Heart left ventricle (tissue), 16 donors: ENCODE data around the gene RAD51C. TPM values are rescaled to one million over a fixed set of nuclear protein-coding genes. Genes with fewer than 3 reads are reported as not detected.
"Not testable (repeated sequence)": the region's sequence is repeated elsewhere in the genome, so short reads cannot be mapped to it uniquely, and the experiment has no call there.

Experiments used
- ATAC-seq, 4 donors: fragments of 200-7000 bp; cut with Tn5 transposase; one replicate each; pipeline ENCODE4 v1.9.1; 2020 to 2022; ENCODE audit warnings: moderate library complexity in 4 of 4, mild to moderate bottlenecking in 3 of 4, moderate number of reproducible peaks in 1 of 4
- DNase-seq, 5 donors: peaks; one replicate each; pipeline ENCODE4 v3.0.0-alpha.2; 2020
- H3K27ac ChIP-seq, 12 donors: fragments of 200-600 bp; sonication (generic) in 4 of 12; one replicate each; pipeline versions ENCODE4 v1.5.0 to v1.8.0; 2016 to 2022; ENCODE audit warnings: mild to moderate bottlenecking in 2 of 12
- H3K27me3 ChIP-seq, 9 donors: fragments of 200-600 bp; sonication (generic) in 2 of 9; one replicate each; pipeline versions ENCODE4 v1.5.1 to v1.8.0; 2016 to 2022; ENCODE audit warnings: mild to moderate bottlenecking in 3 of 9
- H3K36me3 ChIP-seq, 9 donors: fragments of 200-600 bp; sonication (generic) in 2 of 9; one replicate each; pipeline versions ENCODE4 v1.5.0 to v1.8.0; 2018 to 2022; ENCODE audit warnings: mild to moderate bottlenecking in 2 of 9
- H3K4me1 ChIP-seq, 12 donors: fragments of 200-600 bp; sonication (generic) in 4 of 12; one replicate each; pipeline versions ENCODE4 v1.5.0 to v1.8.0; 2016 to 2022; ENCODE audit warnings: mild to moderate bottlenecking in 3 of 12
- H3K4me3 ChIP-seq, 12 donors: fragments of 200-600 bp; sonication (generic) in 4 of 12; one replicate each; pipeline versions ENCODE4 v1.5.0 to v1.8.0; 2017 to 2022; ENCODE audit warnings: mild to moderate bottlenecking in 9 of 12, moderate library complexity in 4 of 12
- H3K9me3 ChIP-seq, 12 donors: fragments of 200-600 bp; sonication (generic) in 4 of 12; one replicate each; pipeline versions ENCODE4 v1.5.0 to v1.8.0; 2016 to 2022; ENCODE audit warnings: mild to moderate bottlenecking in 1 of 12
- CTCF ChIP-seq, 12 donors: fragments of 200-600 bp; sonication (generic) in 4 of 12; IDR thresholded peaks; one replicate each; pipeline versions ENCODE4 v1.5.0 to v1.8.0; 2018 to 2022; ENCODE audit warnings: antibody characterized with exemption in 12 of 12, mild to moderate bottlenecking in 5 of 12
- POLR2A ChIP-seq, 2 donors: fragments of 450-650 bp; IDR thresholded peaks; one replicate each; pipeline ENCODE4 v1.6.1; 2017; ENCODE audit warnings: antibody characterized with exemption in 2 of 2, mild to moderate bottlenecking in 2 of 2, moderate library complexity in 2 of 2
- WGBS, 4 donors: extraction: QIAGEN DNeasy Blood & Tissue Kit in 2 of 4; methylation state at CpG; one replicate each; pipeline versions ENCODE4 v1.1.5 to v1.1.7; 2013 to 2018; 5-methylcytosine and 5-hydroxymethylcytosine counted together
- intact Hi-C, 10 donors: fragments of 100-400 bp; cut with DNase I; formaldehyde crosslinking; loops; one replicate each; pipeline versions ENCODE4 v1.11.1 to v1.14.2; 2022
- polyA plus RNA-seq, 2 donors: library from polyadenylated mRNA; stranded (reverse); fragments of 200-250 nt; gene quantifications; one replicate each; pipeline ENCODE4 v1.2.3, GENCODE V29; 2013
- total RNA-seq, 9 donors: library from RNA; depleted of rRNA in 2 of 9; stranded (reverse); fragments of >200 nt in 2 of 9; fragmentation: NEBNext Ultra II Directional in 3 of 9; extraction: Animal tissue kit (Norgen Biotek cat#: 25700) in 3 of 9; gene quantifications; one replicate each; pipeline versions ENCODE4 v1.1.0 to v1.2.4, GENCODE V29; 2016 to 2023
- donor health status: ischemic (EF 13 %, LVEDD 7.1; RV severe dilation, severe dysfunction).
- donor health status: healthy with polysubstance abuse.
- donor health status: DM: no; HTN: yes; CAD: no.
- donor health status: DM: no; HTN: no; CAD: no.
- donor health status: ischemic (EF 25% LVEDD 6.9; RV normal size, moderate dysfunction).
- donor health status: ischemic (EF 25% LVEDD 5.7; RV mildly dilated, moderate dysfunction).
- donor health status: healthy.
- donor health status: DM: yes; HTN: yes; CAD: no.
- donor health status: ischemic (EF 35%, LVEDD 5.7; RV mildly dilated, moderate dysfunction).
- donor health status: nonischemic (EF 11% LVEDD 7.7; RV severe dilation, severe dysfunction).
- donor health status: DM: yes; HTN: yes; CAD: no.
- donor health status: PGD.
- donor health status: ischemic (EF 29% LVEDD 5.4; RV normal size, mild dysfunction).
- donor health status: nonischemic (EF 23%, LVEDD 6.1; RV moderate dilation, normal function).

Gene RAD51C
- total and polyA plus RNA-seq, 11 donors, result 17.1 to 48.9 (median 39.6) TPM

DNA sequence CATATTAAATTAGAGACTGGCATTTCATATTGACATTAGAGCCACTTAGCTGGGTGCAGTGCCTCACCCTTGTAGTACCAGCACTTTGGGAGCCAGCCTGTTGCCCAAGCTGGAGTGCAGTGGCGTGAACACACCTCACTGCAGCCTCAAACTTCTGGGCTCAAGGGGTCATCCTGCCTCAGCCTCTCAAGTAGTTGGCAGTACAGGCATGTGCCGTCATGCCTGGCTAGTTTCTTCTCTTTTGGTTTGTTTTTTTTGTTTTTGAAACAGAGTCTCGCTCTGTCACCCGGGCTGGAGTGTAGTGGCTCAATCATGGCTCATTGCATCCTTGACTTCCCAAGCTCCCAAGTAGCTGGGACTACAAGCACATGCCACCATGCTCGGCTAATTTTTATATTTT is 72.0 kb downstream of the RAD51C start:
- intact Hi-C loops, result no loop called here
- H3K36me3 ChIP-seq, result no peaks in the 10 kb centered on the region
- no peak for TF ChIP-seq CTCF (IDR thresholded peaks at IDR 0.05)
- no peak for TF ChIP-seq POLR2A (IDR thresholded peaks at IDR 0.05)
- H3K9me3 ChIP-seq, result no peaks in the 10 kb centered on the region
- peaks cover 0 to 31% (median 5%) of the 10 kb centered on the region in 9 donors for H3K27me3 ChIP-seq
- DNase-seq, result no peak
- no peak overlapping the region for H3K4me3 ChIP-seq
- no peaks in the 10 kb centered on the region for H3K4me1 ChIP-seq
- ATAC-seq, result no peak
- 74 to 86% (median 81%) methylated on average over 5 of the region's 5 CpGs for WGBS, 4 donors
- no peak overlapping the region for H3K27ac ChIP-seq

GRCh38 chr17:58778482-58778881 is 86.1 kb downstream of the RAD51C start:
- WGBS, 4 donors, result 70 to 78% (median 74%) methylated on average over 5 of the region's 5 CpGs
- H3K4me1 ChIP-seq, H3K27ac ChIP-seq, DNase-seq, H3K4me3 ChIP-seq, H3K27me3 ChIP-seq, intact Hi-C loops, ATAC-seq, H3K36me3 ChIP-seq, H3K9me3 ChIP-seq: not testable (repeated sequence)

DNA sequence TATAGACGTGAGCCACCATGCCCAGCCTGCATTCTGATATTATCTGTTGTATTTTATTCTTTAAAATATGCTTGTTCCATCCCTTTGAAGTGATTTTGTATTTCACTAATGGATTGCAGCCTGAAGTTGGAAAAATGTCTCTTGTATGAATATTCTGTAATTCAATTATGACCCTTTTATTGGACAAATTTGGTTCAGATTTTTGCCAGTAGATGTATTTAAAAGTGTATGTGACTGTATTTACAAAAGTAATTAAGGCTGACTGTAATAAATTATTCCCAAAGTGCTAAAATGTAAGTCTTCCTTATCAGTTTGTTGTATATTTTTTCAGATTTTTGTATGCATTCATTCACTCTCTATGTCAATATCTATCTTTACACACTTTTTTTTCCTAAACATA is 87.0 kb downstream of the RAD51C start:
- Histone ChIP-seq H3K4me1 (no peaks in the 10 kb centered on the region), H3K27ac (no peak overlapping the region), H3K4me3 (no peak overlapping the region), H3K9me3 (no peaks in the 10 kb centered on the region), H3K36me3 (no peaks in the 10 kb centered on the region), H3K27me3 (no peaks in the 10 kb centered on the region)
- intact Hi-C loops, result no loop called here
- no peak for DNase-seq
- no peak for ATAC-seq
- TF ChIP-seq POLR2A (IDR thresholded peaks at IDR 0.05) (no peak), CTCF (IDR thresholded peaks at IDR 0.05) (no peak)
- 53 to 64% (median 61%) methylated on average over 1 of the region's 1 CpG for WGBS, 4 donors

DNA sequence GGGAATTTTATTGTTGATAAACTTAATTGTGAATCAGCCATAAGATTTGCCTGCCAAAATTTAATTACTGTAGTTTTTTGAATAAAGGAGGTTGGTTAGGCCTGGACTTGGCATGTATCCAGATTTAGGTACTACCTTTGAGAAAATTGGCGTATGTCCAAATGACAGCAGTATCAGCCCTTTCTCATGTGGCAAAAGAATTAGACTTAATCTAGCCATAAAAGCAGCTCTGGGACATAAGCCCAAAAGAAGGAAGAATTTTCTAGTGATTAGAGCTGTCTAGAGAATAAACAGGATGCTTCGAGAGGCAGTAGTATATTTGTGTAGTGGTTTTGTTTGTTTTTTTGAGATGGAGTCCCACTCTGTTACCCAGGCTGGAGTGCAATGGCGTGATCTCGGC is 91.0 kb downstream of the RAD51C start:
- ATAC-seq, result no peak
- Histone ChIP-seq H3K9me3 (no peaks in the 10 kb centered on the region), H3K4me3 (no peak overlapping the region), H3K36me3 (no peaks in the 10 kb centered on the region), H3K27ac (no peak overlapping the region), H3K4me1 (peaks cover 0 to 7% (median 0%) of the 10 kb centered on the region in 12 donors), H3K27me3 (no peaks in the 10 kb centered on the region)
- TF ChIP-seq CTCF (IDR thresholded peaks at IDR 0.05) (no peak), POLR2A (IDR thresholded peaks at IDR 0.05) (no peak)
- intact Hi-C loops, result no loop called here
- 48 to 60% (median 52%) methylated on average over 4 of the region's 4 CpGs for WGBS, 4 donors
- DNase-seq, result no peak

- Histone ChIP-seq H3K27ac (no peak overlapping the region), H3K4me3 (no peak overlapping the region), H3K27me3 (peaks cover 0 to 3% (median 0%) of the 10 kb centered on the region in 9 donors), H3K4me1 (peaks cover 0 to 7% (median 0%) of the 10 kb centered on the region in 12 donors), H3K36me3 (no peaks in the 10 kb centered on the region), H3K9me3 (no peaks in the 10 kb centered on the region)
- WGBS, 4 donors, result 51 to 59% (median 52%) methylated on average over 1 of the region's 1 CpG
- intact Hi-C loops, result no loop called here
- TF ChIP-seq CTCF (IDR thresholded peaks at IDR 0.05) (no peak), POLR2A (IDR thresholded peaks at IDR 0.05) (no peak)
- DNase-seq (no peak), ATAC-seq (no peak)
Observed at GRCh38 chr17:58785097-58785496, 92.7 kb downstream of the RAD51C start.
